ENCODE data around the gene FOXP1.

The FOXP1 gene

GRCh38 chr3:71583566-71584393 lies at the start of gene FOXP1:
FOXP1 (minus strand) TSS chr3:71583728; CDS start chr3:71198381, 385,347 bp downstream.
- ATAC-seq, result peak; percentile 42 to 53

- no peak for ATAC-seq
Measured at GRCh38 chr3:71629711-71630110, 46.2 kb upstream of the FOXP1 start.

- no peak for ATAC-seq
Measured at GRCh38 chr3:71629289-71629688, 45.8 kb upstream of the FOXP1 start.

GRCh38 chr3:71628522-71628921 lies 45.0 kb upstream of the FOXP1 start:
- peak in 1 of 2 donors; percentile 43 for ATAC-seq

- ATAC-seq, result no peak
Measured at GRCh38 chr3:71625676-71626075, 42.1 kb upstream of the FOXP1 start.

GRCh38 chr3:71621825-71622537 lies 38.5 kb upstream of the FOXP1 start:
- ATAC-seq, result no peak

GRCh38 chr3:71618538-71618937 lies 35.0 kb upstream of the FOXP1 start:
- no peak for ATAC-seq

GRCh38 chr3:71616571-71617021 lies 33.1 kb upstream of the FOXP1 start:
- peak in 1 of 2 donors; percentile 30 for ATAC-seq

- ATAC-seq, result no peak
Measured at GRCh38 chr3:71614869-71615268, 31.3 kb upstream of the FOXP1 start.

GRCh38 chr3:71614426-71614825 lies 30.9 kb upstream of the FOXP1 start:
- no peak for ATAC-seq

GRCh38 chr3:71611099-71611498 lies 27.6 kb upstream of the FOXP1 start:
- ATAC-seq, result no peak

- ATAC-seq, result no peak
Measured at GRCh38 chr3:71607364-71607763, 23.8 kb upstream of the FOXP1 start.

- ATAC-seq, result no peak
Measured at GRCh38 chr3:71606582-71606981, 23.1 kb upstream of the FOXP1 start.

- ATAC-seq, result no peak
Measured at GRCh38 chr3:71602256-71602655, 18.7 kb upstream of the FOXP1 start.

GRCh38 chr3:71601811-71602210 lies 18.3 kb upstream of the FOXP1 start:
- peak; percentile 79 to 89 for ATAC-seq

- no peak for ATAC-seq
Measured at GRCh38 chr3:71600646-71601288, 17.2 kb upstream of the FOXP1 start.

- ATAC-seq, result no peak
Measured at GRCh38 chr3:71599416-71599815, 15.9 kb upstream of the FOXP1 start.

GRCh38 chr3:71598292-71598691 lies 14.8 kb upstream of the FOXP1 start:
- no peak for ATAC-seq

GRCh38 chr3:71597286-71597685 lies 13.8 kb upstream of the FOXP1 start:
- no peak for ATAC-seq

- ATAC-seq, result no peak
Measured at GRCh38 chr3:71593106-71593505, 9.6 kb upstream of the FOXP1 start.

- no peak for ATAC-seq
Measured at GRCh38 chr3:71591101-71591500, 7.6 kb upstream of the FOXP1 start.

- ATAC-seq, result no peak
Measured at GRCh38 chr3:71589132-71589531, 5.6 kb upstream of the FOXP1 start.

GRCh38 chr3:71587958-71588357 lies 4.4 kb upstream of the FOXP1 start:
- ATAC-seq, result no peak

Data from activated CD4-positive, CD25-positive, alpha-beta regulatory T cell treated with anti-CD3 and anti-CD28 coated beads, Interleukin-2, amount 50 U/mL, for 24 hours (primary cell).